Parathyroid adenoma (tissue), 2 donors: ENCODE data around the gene NEUROD1.

Experiments used
- H2AFZ ChIP-seq: fragments of 300-600 bp; sonication (generic); one replicate; pipeline ENCODE4 v1.7.0; 2017; ENCODE audit warnings: antibody characterized with exemption, mild to moderate bottlenecking
- H3K27ac ChIP-seq: fragments of 300-600 bp; sonication (generic); one replicate; pipeline ENCODE4 v1.7.0; 2017
- H3K27me3 ChIP-seq: fragments of 300-600 bp; sonication (generic); one replicate; pipeline ENCODE4 v1.7.0; 2017; ENCODE audit warnings: low read length; ENCODE audit not compliant: control insufficient read depth, insufficient read depth
- H3K36me3 ChIP-seq: fragments of 300-600 bp; sonication (generic); one replicate; pipeline ENCODE4 v1.7.0; 2017; ENCODE audit warnings: low read length; ENCODE audit not compliant: control insufficient read depth, insufficient read depth
- H3K4me1 ChIP-seq: fragments of 300-600 bp; sonication (generic); one replicate; pipeline ENCODE4 v1.7.0; 2017; ENCODE audit warnings: control low read depth
- H3K4me2 ChIP-seq: fragments of 300-600 bp; sonication (generic); one replicate; pipeline ENCODE4 v1.7.0; 2017; ENCODE audit warnings: low read length
- H3K4me3 ChIP-seq: fragments of 300-600 bp; sonication (generic); one replicate; pipeline ENCODE4 v1.7.0; 2017; ENCODE audit warnings: low read depth, low read length
- H3K79me2 ChIP-seq: fragments of 300-600 bp; sonication (generic); one replicate; pipeline ENCODE4 v1.7.0; 2017; ENCODE audit warnings: control low read depth
- H3K9ac ChIP-seq: fragments of 300-600 bp; sonication (generic); one replicate; pipeline ENCODE4 v1.7.0; 2017; ENCODE audit warnings: mild to moderate bottlenecking
- H3K9me3 ChIP-seq: fragments of 300-600 bp; sonication (generic); one replicate; pipeline ENCODE4 v1.7.0; 2017; ENCODE audit warnings: low read length; ENCODE audit not compliant: control insufficient read depth
- CTCF ChIP-seq: fragments of 300-600 bp; sonication (generic); IDR thresholded peaks from one replicate; pipeline ENCODE4 v1.7.0; 2017; ENCODE audit warnings: antibody characterized with exemption, mild to moderate bottlenecking
- donor health status: primary hyperparathyroidism.

Gene NEUROD1

DNA sequence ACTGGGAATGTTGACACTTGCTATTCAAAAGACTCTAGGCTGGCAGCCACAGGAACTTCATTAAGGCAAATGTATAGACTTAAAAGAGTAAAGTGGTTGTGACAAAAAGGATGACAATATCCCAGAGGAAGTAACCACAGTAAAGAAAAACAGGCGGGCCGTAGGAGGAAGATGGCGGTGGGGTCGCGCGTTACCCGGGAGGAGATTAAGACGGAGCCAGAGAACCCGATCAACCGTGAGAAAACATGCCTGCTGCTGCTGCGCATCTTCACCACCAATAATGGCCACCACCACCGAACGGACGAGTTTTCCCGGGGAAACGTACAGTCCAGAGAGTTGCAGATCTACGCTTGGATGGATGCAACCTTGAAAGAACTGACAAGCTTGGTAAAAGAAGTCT lies 14.0 kb upstream of the NEUROD1 start:
- no peak overlapping the region for H3K9ac ChIP-seq
- no peak overlapping the region for H2AFZ ChIP-seq
- H3K9me3 ChIP-seq: no peaks in the 10 kb centered on the region
- no peak for TF ChIP-seq CTCF
- H3K4me2 ChIP-seq: no peak overlapping the region
- H3K4me1 ChIP-seq: no peaks in the 10 kb centered on the region
- no peaks in the 10 kb centered on the region for H3K27me3 ChIP-seq
- no peak overlapping the region for H3K4me3 ChIP-seq
- no peak overlapping the region for H3K27ac ChIP-seq
- H3K36me3 ChIP-seq: no peaks in the 10 kb centered on the region
- no peaks in the 10 kb centered on the region for H3K79me2 ChIP-seq

- no peaks in the 10 kb centered on the region for H3K36me3 ChIP-seq
- H3K4me3 ChIP-seq: no peak overlapping the region
- no peak overlapping the region for H2AFZ ChIP-seq
- H3K27me3 ChIP-seq: no peaks in the 10 kb centered on the region
- no peak overlapping the region for H3K27ac ChIP-seq
- no peak overlapping the region for H3K4me2 ChIP-seq
- no peaks in the 10 kb centered on the region for H3K79me2 ChIP-seq
- no peak overlapping the region for H3K9ac ChIP-seq
- TF ChIP-seq CTCF: no peak
- no peaks in the 10 kb centered on the region for H3K4me1 ChIP-seq
- no peaks in the 10 kb centered on the region for H3K9me3 ChIP-seq
Measured at GRCh38 chr2:181690860-181691259, 10.5 kb upstream of the NEUROD1 start.

GRCh38 chr2:181686576-181687185 lies 6.4 kb upstream of the NEUROD1 start:
- Histone ChIP-seq H3K36me3 (no peaks in the 10 kb centered on the region), H3K9me3 (no peaks in the 10 kb centered on the region), H3K27me3 (no peaks in the 10 kb centered on the region), H2AFZ (no peak overlapping the region), H3K4me3 (no peak overlapping the region), H3K9ac (no peak overlapping the region), H3K4me1 (no peaks in the 10 kb centered on the region), H3K4me2 (no peak overlapping the region), H3K27ac (no peak overlapping the region), H3K79me2 (no peaks in the 10 kb centered on the region)
- TF ChIP-seq CTCF: no peak

GRCh38 chr2:181685150-181685688 lies 4.9 kb upstream of the NEUROD1 start:
- H3K4me2 ChIP-seq: no peak overlapping the region
- no peaks in the 10 kb centered on the region for H3K27me3 ChIP-seq
- TF ChIP-seq CTCF: no peak
- H3K27ac ChIP-seq: no peak overlapping the region
- no peaks in the 10 kb centered on the region for H3K9me3 ChIP-seq
- H3K4me3 ChIP-seq: no peak overlapping the region
- H3K79me2 ChIP-seq: no peaks in the 10 kb centered on the region
- H3K4me1 ChIP-seq: no peaks in the 10 kb centered on the region
- H3K9ac ChIP-seq: no peak overlapping the region
- no peak overlapping the region for H2AFZ ChIP-seq
- no peaks in the 10 kb centered on the region for H3K36me3 ChIP-seq
